HG02973 (cell line): ENCODE data around the gene AKR1B15.
"Not testable (repeated sequence)": the region's sequence is repeated elsewhere in the genome, so short reads cannot be mapped to it uniquely, and the experiment has no call there.

Experiments
- ATAC-seq: cut with Tn5 transposase; IDR thresholded peaks from one replicate; pipeline ENCODE4 v1.9.1; 2021; ENCODE audit warnings: moderate library complexity; ENCODE audit not compliant: unreplicated experiment

The AKR1B15 gene

GRCh38 chr7:134532180-134532953 lies 16.5 kb upstream of the AKR1B15 start:
- no peak for ATAC-seq

- no peak for ATAC-seq
Measured at GRCh38 chr7:134532954-134533218, 16.0 kb upstream of the AKR1B15 start.

DNA sequence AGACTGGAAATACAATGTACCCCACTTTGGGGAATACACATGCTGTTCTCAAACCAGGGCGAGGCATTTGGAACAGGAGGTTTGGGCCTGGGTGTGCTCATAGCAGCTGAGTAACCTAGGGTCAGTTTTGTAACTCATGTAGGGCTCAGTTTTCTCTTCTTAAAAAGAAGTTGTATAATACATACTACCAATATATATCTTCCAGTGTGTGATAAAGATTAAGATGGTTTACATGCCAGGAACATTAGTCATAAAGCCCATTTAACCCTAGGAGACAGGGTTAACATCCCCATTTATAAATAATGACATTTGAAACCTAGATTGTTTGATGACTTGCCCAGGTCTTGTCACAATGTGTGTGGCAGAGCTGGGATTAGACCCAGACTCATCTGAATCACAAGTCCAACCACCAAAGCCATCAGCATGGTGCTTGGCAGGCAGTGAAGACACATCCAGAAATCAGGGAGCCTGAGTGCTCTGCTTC lies 15.6 kb upstream of the AKR1B15 start:
- ATAC-seq = no peak

DNA sequence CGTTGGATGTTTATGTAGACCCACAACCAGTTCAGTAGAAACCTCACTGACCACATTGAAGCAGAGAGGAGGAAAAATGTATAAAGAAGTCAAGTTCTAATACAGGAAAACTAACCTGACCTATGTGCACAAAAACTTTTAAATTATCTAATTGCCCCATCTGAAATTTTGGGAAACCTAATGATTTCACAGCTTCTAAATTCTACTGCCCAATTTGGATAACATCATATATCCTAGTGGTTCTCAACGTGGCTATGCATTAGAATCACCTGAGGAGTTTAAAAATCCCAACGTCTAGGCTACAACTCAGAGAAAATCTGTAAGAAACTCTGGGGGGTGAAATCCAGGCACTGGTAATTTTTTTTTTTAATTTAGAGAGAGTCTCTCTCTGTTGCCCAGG lies 14.3 kb upstream of the AKR1B15 start:
- ATAC-seq = no peak

DNA sequence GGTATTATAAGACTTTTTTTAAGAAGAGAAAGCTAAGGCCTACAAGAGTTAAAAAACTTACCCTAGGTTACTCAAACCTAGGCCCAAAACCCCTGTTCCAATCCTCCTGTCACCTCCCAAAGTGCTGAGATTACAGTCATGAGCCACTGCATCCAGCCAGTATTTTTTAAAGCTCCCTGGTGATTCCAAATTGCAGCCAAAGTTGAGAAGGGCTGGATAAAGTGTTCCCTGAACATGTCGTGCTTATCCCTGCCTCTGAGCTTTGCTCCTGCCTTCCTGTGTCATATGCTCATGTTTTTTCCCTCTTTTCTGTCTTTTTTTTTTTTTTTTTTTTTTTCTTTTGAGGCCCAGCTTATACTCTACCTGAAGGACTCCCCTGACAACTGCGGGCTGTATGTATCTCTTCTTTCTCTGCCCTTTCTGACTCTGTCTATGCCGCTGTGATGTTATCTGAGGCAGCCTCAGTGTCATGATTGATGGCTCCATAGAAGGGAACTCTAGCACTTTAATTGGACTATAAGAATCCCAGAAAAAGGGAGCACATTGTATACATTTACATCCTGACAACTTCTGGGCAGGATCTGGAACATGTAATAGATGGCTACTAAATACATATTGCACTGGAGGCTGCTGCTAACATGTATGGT lies 13.5 kb upstream of the AKR1B15 start:
- no peak for ATAC-seq

GRCh38 chr7:134535919-134536299 lies 13.0 kb upstream of the AKR1B15 start:
- ATAC-seq = no peak

DNA sequence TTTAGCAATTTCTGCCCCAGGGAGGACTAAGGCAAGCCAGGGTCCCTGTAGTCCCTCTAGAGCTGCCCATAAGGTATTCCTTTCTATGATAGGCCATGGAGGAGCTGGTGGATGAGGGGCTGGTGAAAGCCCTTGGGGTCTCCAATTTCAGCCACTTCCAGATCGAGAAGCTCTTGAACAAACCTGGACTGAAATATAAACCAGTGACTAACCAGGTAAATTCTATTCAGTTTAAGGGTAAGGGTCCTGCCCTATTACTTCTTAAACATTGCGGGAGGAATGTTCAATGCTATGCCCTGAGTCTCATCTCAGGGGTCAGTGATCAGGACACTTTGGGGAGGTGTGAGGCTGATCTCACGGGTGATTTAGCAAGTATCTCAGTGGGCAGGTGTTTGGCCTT lies 12.4 kb upstream of the AKR1B15 start:
- ATAC-seq = not testable (repeated sequence)

DNA sequence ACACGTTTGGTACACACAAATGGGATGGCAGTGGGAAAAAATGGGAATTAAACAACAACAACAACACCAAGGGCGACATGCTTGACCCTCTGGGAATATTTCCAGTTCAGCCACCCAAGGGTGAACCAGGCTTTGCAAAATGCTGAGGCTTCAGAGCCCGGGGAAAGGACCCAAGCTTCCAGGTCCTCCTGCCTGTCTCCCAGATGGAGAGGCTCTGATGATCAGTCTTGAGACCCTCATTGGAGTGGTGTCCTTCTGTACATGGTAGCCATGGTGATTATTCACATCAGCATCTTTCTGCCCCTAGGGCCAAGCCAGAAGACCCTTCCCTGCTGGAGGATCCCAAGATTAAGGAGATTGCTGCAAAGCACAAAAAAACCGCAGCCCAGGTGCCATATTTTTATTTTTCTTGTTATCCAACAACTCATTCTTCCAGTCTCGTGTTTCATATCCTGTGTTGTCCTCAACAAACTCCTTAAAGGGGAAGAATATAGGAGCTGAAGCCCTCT lies 11.6 kb upstream of the AKR1B15 start:
- not testable (repeated sequence) for ATAC-seq

- no peak for ATAC-seq
Measured at GRCh38 chr7:134539380-134540004, 9.4 kb upstream of the AKR1B15 start.

DNA sequence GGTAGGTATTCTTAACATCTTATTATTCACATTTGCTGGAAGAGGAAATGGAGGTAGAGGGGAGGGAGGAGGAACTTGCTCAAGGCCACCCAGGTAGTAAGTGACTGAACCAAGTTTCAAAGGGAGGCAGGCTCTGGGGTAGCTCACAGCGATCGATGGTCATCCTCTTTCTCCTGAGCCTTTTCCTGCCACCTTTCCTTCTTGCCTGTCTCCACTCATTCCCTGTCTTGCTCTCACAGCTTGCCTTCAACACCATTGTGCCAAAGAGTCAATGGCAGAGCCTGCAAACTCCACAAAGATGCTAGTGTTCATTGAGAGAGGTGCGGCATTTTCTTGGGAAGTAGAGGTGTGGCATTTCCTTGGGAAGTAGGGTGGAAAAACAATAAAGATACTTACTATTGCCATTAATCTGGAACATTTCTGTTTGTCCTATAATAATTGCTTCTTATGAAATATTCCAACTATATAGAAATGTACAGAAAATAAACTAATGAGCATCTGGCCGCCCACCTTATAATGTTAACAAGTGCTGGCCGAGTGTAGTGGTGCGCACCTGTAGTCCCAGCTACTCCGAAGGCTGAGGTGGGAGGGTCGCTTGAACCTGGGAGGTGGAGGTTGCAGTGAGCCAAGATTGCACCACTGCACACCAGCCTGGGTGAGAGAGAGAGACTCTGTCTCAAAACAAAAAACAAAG lies 7.3 kb upstream of the AKR1B15 start:
- ATAC-seq = not testable (repeated sequence)

DNA sequence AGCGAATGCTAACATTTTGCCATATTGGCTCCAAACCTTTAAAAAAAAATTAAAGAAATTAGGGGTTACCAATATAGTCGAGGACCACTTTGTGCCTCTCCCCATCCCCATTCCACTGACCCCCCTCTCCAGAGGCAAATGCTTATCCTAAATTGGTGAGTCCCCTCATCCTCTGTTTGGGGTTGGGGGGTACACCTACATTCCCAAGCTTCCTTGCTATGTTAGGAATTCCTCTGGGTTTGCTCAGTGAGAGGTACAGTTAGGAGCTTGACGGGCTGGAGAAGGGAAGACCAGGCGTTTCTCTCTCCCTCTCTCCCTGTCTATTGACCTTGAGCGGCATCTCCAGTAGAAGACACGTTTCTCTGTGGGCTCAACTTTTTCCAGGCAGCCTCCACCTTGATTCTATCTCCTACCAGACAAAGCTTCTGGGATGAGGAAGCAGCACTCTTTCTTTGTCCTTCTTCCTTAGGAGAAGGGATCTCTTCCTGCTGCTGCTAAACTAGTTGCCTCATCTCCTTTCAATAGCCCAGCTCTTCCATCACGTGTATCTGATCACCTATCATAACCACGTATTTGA lies 6.6 kb upstream of the AKR1B15 start:
- no peak for ATAC-seq

DNA sequence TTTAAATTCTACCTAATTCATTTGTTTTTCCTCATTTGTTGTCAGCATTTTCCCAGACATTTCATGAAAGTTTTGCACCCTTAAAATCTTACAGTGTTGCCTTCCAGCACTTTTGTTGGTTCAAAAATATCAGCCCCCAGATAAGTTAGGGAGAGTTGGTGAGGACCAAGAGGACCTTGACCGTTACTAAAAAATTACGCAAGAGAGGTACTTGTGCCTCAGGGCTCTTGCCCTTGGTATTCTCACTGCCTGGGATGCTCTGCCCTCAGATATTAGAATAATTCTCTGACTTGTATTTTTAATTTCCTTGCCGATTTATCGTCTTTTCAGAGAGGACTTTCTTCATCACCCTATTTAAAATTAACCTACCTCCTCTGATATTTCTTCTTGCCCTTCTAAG lies 3.5 kb upstream of the AKR1B15 start:
- ATAC-seq = no peak

GRCh38 chr7:134545918-134546317 lies 3.0 kb upstream of the AKR1B15 start:
- ATAC-seq = no peak

DNA sequence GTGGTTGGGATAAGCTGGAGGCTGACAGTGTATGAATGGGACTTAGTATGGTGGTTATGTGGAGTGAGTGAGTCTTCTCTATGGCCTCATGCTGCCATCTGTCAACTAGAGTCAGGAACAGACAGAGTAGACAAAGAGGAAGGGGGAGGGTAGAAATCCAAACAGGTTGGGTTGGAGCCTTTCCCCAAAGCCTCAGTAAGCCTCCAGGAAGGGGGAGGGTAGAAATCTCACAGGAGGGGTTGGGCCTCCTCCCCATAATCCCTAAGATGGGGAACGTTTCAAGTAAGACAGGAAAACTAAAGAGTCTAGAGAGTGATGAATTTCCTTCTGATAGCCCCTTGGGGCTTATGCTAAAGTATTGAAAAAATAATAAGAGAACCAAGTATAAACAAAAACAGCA lies 2.0 kb upstream of the AKR1B15 start:
- no peak for ATAC-seq

- ATAC-seq = peak; percentile 67
Measured at GRCh38 chr7:134547397-134548054, 1.4 kb upstream of the AKR1B15 start.

DNA sequence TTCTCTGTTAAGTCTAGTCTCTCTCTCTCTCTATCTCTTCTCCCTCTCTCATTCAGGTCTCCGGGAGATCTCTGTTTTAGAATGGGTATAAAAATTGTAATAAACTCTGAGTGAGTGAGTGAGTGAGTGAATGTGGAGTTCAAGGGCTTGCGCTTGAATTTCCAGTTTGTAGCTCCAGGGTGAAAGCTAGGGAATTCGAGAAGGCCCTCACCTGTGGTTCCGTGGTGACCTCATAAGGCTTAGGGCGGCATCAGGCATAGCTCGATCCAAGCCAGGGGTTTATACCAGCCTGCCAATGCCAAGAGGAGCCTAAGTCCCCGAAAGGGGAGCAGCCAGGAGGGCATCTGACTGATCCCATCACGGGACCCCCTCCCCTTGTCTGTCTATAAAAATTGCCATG lies 456 bp downstream of the AKR1B15 start:
- ATAC-seq = no peak

DNA sequence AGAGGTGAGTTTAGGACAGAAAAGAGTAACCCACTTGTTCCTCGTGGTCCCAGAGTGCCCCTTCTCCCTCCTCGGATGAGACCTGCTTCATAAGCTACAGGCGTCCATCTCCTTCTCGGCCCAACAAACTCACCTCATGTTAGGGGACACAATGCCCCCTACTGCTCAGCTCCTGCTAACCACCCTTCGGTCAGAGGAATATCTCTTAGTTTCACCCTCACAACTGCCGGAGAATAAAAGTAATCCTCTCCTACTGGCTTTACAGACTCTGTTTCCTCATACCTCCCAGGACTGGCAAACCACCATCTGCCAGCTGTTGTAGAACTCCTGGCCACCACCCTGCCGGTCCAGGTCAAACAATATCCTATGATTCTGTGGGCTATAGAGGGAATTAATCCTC lies 3.2 kb downstream of the AKR1B15 start:
- no peak for ATAC-seq

DNA sequence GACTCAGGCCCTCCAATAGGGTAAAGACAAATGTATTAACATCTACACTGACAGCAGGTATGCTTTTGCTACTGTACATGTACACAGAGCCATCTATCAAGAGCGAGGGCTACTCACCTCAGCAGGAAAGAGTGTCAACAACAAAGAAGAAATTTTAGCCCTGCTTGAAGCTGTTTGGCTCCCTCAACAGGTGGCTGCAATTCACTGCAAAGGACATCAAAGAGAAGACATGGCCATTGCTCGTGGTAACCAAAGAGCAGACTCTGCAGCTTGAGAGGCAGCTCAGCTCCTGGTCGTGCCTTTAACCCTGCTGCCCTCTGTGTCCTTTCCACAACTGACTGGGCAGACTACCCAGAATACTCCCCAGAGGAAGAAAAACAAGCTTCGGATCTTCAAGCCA lies 5.1 kb downstream of the AKR1B15 start:
- no peak for ATAC-seq

GRCh38 chr7:134554417-134554966 lies 5.6 kb downstream of the AKR1B15 start:
- ATAC-seq = no peak

DNA sequence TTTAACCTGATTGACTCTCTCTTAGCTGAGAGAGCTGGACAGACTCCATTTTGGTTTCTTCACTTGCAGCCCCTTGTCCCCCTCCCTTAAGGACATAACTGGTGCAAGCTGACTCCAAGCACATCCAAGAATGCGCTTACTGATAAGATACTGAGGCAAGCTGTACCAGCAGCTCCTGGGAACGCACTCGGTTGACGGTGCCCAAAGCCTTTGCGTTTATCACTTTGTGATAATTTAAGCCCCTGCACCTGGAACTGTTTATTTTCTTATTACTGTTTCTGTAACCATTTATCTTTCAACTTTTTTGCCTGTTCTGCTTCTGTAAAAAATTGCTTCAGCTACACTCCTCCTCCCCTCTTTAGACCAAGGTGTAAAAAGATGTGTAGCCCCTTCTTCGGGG lies 8.5 kb downstream of the AKR1B15 start:
- ATAC-seq = no peak
